ENCODE measurements around the gene ZNF296. TPM values are rescaled to one million over a fixed set of nuclear protein-coding genes. Genes with fewer than 3 reads are reported as not detected.

ZNF296 gene
- total and polyA plus RNA-seq, 12 donors, result 0.15 to 0.95 (median 0.22) TPM; not detected in 5

DNA sequence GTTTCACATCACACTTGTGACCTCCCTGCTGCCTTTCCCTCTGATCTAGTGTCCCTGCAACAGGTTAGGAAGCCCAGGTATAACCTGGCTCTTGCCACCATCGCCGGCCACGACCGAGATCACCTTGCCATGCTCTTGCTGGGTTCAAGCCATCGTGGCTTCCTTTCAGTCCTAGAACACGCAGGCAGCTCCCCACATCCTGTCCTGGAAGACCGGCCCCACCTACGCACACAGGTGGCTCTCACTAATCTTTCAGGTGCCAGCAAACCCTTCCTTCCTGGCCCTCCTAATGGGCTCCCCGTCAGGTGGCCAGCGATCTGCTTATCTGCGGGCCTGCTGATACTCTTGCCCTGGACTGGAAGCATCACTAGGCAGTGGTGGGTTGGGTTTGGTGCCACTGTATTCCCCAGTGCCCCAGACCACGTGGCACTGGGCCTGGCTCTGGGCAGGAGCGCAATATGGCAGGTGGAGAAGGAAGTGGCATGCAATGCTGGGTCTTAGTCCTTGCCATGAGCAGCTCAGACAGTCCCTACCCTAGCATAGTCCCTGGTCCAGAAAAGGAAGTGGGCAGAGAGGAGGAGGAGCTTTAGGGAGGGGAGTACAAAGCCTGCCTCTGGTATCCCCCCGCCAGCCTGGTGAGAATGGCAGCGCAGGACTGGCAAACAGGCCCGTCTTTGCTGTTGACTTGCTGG, 28.5 kb upstream of the ZNF296 start:
- DNase-seq (no peak), ATAC-seq (no peak)
- Histone ChIP-seq H3K27me3 (no peaks in the 10 kb centered on the region), H3K36me3 (peaks cover 0 to 8% (median 0%) of the 10 kb centered on the region in 9 donors), H3K9me3 (no peaks in the 10 kb centered on the region), H3K27ac (peak overlapping the region in 7 of 10 donors; percentile 38 to 75 (median 60)), H3K4me1 (peaks cover 3 to 59% (median 37%) of the 10 kb centered on the region in 9 donors), H3K4me3 (no peak overlapping the region)
- TF ChIP-seq, protein P1, sequence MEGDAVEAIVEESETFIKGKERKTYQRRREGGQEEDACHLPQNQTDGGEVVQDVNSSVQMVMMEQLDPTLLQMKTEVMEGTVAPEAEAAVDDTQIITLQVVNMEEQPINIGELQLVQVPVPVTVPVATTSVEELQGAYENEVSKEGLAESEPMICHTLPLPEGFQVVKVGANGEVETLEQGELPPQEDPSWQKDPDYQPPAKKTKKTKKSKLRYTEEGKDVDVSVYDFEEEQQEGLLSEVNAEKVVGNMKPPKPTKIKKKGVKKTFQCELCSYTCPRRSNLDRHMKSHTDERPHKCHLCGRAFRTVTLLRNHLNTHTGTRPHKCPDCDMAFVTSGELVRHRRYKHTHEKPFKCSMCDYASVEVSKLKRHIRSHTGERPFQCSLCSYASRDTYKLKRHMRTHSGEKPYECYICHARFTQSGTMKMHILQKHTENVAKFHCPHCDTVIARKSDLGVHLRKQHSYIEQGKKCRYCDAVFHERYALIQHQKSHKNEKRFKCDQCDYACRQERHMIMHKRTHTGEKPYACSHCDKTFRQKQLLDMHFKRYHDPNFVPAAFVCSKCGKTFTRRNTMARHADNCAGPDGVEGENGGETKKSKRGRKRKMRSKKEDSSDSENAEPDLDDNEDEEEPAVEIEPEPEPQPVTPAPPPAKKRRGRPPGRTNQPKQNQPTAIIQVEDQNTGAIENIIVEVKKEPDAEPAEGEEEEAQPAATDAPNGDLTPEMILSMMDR (IDR thresholded peaks at IDR 0.05), result no peak
- intact Hi-C loops (cut with DNase I), result loop anchor here in 2 of 10 donors (2.0 to 5.0 kb wide), 2 partner anchors 26 to 72 kb away; partner anchors contain the start of genes BLOC1S3 (in 1 of the 2), GEMIN7 (in 1 of the 2) and TRAPPC6A (in 1 of the 2)
- 73 to 83% methylated on average over 16 of the region's 16 CpGs for WGBS, 2 donors

DNA sequence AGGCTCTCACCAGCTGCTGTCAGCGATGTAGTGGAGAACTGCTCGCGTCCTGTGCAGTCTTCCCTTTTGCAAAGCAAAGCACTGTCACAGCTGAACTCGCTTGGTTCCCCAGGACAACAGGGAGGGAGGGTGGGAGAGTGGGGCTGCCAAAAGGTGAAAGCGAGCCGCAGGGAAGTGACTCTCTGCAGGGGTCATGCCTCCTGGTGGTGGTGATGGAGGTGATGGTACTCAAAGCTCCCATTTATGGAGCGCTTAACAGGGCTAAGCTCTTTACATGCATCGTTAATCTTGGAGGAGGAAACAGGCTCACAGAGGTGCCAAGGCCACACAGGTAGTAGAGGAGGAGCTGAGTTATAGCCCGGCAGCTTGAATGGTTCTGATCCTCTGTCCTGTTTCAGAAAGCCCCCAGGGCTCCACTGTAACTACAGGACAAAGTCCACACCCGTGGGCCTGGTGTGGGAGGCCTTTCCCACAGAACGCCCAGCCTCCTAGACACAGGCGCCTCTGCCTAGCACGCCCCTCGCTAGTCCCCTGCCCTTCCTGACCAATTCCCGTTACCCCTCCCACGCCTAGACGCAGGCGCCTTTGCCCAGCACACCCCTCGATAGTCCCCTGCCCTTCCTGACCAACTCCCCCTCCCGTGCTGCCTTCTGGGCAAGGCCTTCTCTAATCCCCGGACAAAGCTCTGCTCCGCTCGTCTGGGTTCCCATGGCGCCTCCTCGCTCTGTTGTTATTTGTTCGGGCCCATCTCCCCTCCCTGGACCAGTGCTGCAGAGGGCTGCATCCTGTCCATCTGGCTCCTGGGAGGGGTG, 27.4 kb upstream of the ZNF296 start:
- ATAC-seq, result peak; percentile 46 to 68 (median 60)
- H3K4me1 ChIP-seq, result peaks cover 12 to 70% (median 48%) of the 10 kb centered on the region in 9 donors
- TF ChIP-seq, protein P1 (IDR thresholded peaks at IDR 0.05), result peak in 1 of 9 donors; percentile 9
- DNase-seq, result peak; percentile 29 to 34
- H3K27me3 ChIP-seq, result no peaks in the 10 kb centered on the region
- H3K36me3 ChIP-seq, result peaks cover 0 to 8% (median 0%) of the 10 kb centered on the region in 9 donors
- peak overlapping the region in 5 of 10 donors; percentile 16 to 34 (median 28) for H3K4me3 ChIP-seq
- H3K9me3 ChIP-seq, result no peaks in the 10 kb centered on the region
- H3K27ac ChIP-seq, result peak overlapping the region in 9 of 10 donors; percentile 26 to 75 (median 49)
- 45% methylated on average over 26 of the region's 26 CpGs for WGBS, 2 donors
- intact Hi-C loops (cut with DNase I), result loop anchor here in 2 of 10 donors (2.0 to 5.0 kb wide), 2 partner anchors 25 to 74 kb away; partner anchors contain the start of genes BLOC1S3 (in 1 of the 2), GEMIN7 (in 1 of the 2) and TRAPPC6A (in 1 of the 2)

DNA sequence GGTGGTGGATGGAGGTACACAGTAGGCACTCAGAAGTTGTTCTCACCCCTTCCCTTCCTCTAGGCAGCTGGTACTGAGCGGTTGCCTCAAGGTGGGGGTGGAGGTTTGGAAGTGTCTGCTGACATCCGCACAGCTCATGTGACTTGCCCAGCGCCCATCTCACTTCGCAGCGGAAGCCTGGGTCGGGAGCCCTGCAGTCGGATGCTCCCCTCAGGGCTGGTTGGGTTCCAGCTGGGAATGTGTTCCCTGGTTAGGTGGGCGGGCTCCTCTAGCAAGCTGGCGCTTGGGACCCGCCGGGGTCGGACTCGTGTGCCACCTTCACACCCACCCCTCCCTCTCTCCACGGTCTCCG, 26.9 kb upstream of the ZNF296 start:
- 31 to 34% methylated on average over 15 of the region's 15 CpGs for WGBS, 2 donors
- ATAC-seq, result peak; percentile 8 to 51 (median 38)
- H3K27ac ChIP-seq, result peak overlapping the region in 8 of 10 donors; percentile 5 to 75 (median 54)

More for the DNA sequence above, 26.9 kb upstream of the ZNF296 start:
- Histone ChIP-seq H3K4me1 (peaks cover 12 to 76% (median 54%) of the 10 kb centered on the region in 9 donors), H3K9me3 (no peaks in the 10 kb centered on the region), H3K27me3 (no peaks in the 10 kb centered on the region), H3K36me3 (peaks cover 0 to 8% (median 0%) of the 10 kb centered on the region in 9 donors), H3K4me3 (peak overlapping the region in 5 of 10 donors; percentile 16 to 34 (median 28))
- TF ChIP-seq, protein P1 (IDR thresholded peaks at IDR 0.05), result no peak
- no peak for DNase-seq
- intact Hi-C loops (cut with DNase I), result loop anchor here in 1 of 10 donors (5.0 kb wide), 1 partner anchor 74 kb away; the partner anchor contains the start of genes BLOC1S3 and TRAPPC6A

Data from heart right ventricle (tissue), 16 donors.